ENCODE measurements around the gene MAP3K6. TPM values are rescaled to one million over a fixed set of nuclear protein-coding genes. Genes with fewer than 3 reads are reported as not detected.

The MAP3K6 gene
- polyA plus RNA-seq, 1 donor from 2014 or later = 4.4 TPM

- no peaks in the 10 kb centered on the region for H3K36me3 ChIP-seq (ENCODE audit: insufficient read depth, low read length)
- H3K9me2 ChIP-seq (ENCODE audit: insufficient read depth, low read length) = no peaks in the 10 kb centered on the region
- no peak overlapping the region for H3K27ac ChIP-seq (ENCODE audit: low read length)
Observed at GRCh38 chr1:27331922-27332321, 34.8 kb downstream of the MAP3K6 start.

DNA sequence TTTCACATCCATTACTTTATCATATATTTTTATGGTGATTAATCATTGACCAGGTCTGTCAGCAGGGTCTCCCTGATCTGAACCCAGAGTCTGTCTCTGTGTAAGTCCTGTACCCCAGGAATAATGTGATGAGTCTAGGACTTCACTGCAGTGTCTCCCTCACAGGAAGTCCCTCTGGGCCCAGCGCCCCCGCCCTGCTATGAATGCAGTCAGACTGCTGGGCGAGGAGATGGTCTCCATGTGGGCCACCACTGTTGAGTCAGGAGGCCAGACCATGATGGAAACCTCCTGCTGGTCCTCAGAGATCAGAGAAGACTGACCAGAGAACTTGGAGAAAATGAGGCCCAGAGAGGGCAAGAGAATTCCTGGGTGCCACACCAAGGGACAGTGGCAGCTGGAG lies 35.3 kb downstream of the MAP3K6 start:
- H3K27ac ChIP-seq (ENCODE audit: low read length) = no peak overlapping the region
- no peaks in the 10 kb centered on the region for H3K36me3 ChIP-seq (ENCODE audit: insufficient read depth, low read length)
- H2AFZ ChIP-seq (ENCODE audit: low read depth, low read length) = no peak overlapping the region
- no peak for TF ChIP-seq REST (IDR thresholded peaks at IDR 0.05; ENCODE audit: borderline replicate concordance)
- TF ChIP-seq, protein P1, sequence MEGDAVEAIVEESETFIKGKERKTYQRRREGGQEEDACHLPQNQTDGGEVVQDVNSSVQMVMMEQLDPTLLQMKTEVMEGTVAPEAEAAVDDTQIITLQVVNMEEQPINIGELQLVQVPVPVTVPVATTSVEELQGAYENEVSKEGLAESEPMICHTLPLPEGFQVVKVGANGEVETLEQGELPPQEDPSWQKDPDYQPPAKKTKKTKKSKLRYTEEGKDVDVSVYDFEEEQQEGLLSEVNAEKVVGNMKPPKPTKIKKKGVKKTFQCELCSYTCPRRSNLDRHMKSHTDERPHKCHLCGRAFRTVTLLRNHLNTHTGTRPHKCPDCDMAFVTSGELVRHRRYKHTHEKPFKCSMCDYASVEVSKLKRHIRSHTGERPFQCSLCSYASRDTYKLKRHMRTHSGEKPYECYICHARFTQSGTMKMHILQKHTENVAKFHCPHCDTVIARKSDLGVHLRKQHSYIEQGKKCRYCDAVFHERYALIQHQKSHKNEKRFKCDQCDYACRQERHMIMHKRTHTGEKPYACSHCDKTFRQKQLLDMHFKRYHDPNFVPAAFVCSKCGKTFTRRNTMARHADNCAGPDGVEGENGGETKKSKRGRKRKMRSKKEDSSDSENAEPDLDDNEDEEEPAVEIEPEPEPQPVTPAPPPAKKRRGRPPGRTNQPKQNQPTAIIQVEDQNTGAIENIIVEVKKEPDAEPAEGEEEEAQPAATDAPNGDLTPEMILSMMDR (IDR thresholded peaks at IDR 0.05; ENCODE audit: poor library complexity, severe bottlenecking) = no peak
- no peak for TF ChIP-seq SMC3 (conservative IDR thresholded peaks at IDR 0.05; ENCODE audit: poor library complexity)
- TF ChIP-seq EP300 (conservative IDR thresholded peaks at IDR 0.05; ENCODE audit: poor library complexity, severe bottlenecking) = no peak
- H3F3A ChIP-seq (ENCODE audit: insufficient read depth, low read length, poor library complexity, severe bottlenecking) = no peaks in the 10 kb centered on the region
- H3K79me2 ChIP-seq (replicated peaks; ENCODE audit: insufficient read depth, low read length) = peaks cover 15% of the 10 kb centered on the region
- no peak overlapping the region for H3K9ac ChIP-seq (ENCODE audit: low read length)
- no peaks in the 10 kb centered on the region for H3K9me2 ChIP-seq (ENCODE audit: insufficient read depth, low read length)
- no peak overlapping the region for H3K4me3 ChIP-seq (ENCODE audit: low read length)
- no peaks in the 10 kb centered on the region for H3K27me3 ChIP-seq (ENCODE audit: insufficient read depth, low read depth, low read length)
- H3K9me3 ChIP-seq (ENCODE audit: low read length) = no peaks in the 10 kb centered on the region
- H4K20me1 ChIP-seq (ENCODE audit: insufficient read depth) = no peaks in the 10 kb centered on the region
- no peak overlapping the region for H3K4me2 ChIP-seq (ENCODE audit: low read length)

More at GRCh38 chr1:27331922-27332321, 34.8 kb downstream of the MAP3K6 start:
- Histone ChIP-seq H3K79me2 (replicated peaks; ENCODE audit: insufficient read depth, low read length) (peaks cover 11% of the 10 kb centered on the region), H4K20me1 (ENCODE audit: insufficient read depth) (no peaks in the 10 kb centered on the region), H2AFZ (ENCODE audit: low read depth, low read length) (no peak overlapping the region), H3F3A (ENCODE audit: insufficient read depth, low read length, poor library complexity, severe bottlenecking) (no peaks in the 10 kb centered on the region), H3K27me3 (ENCODE audit: insufficient read depth, low read depth, low read length) (no peaks in the 10 kb centered on the region), H3K4me3 (ENCODE audit: low read length) (no peak overlapping the region), H3K4me2 (ENCODE audit: low read length) (no peak overlapping the region), H3K9me3 (ENCODE audit: low read length) (no peaks in the 10 kb centered on the region), H3K9ac (ENCODE audit: low read length) (no peak overlapping the region)
- TF ChIP-seq RAD21 (conservative IDR thresholded peaks at IDR 0.05) (no peak), EP300 (conservative IDR thresholded peaks at IDR 0.05; ENCODE audit: poor library complexity, severe bottlenecking) (no peak), SMC3 (conservative IDR thresholded peaks at IDR 0.05; ENCODE audit: poor library complexity) (no peak), MXI1 (conservative IDR thresholded peaks at IDR 0.05; ENCODE audit: poor library complexity, severe bottlenecking) (no peak), REST (IDR thresholded peaks at IDR 0.05; ENCODE audit: borderline replicate concordance) (no peak), EZH2 (IDR thresholded peaks at IDR 0.05; ENCODE audit: borderline replicate concordance, insufficient read depth, low read length, poor library complexity, severe bottlenecking) (no peak), POLR2AphosphoS5 (IDR thresholded peaks at IDR 0.05) (no peak), TAF1 (IDR thresholded peaks at IDR 0.05; ENCODE audit: low read depth) (no peak)
- TF ChIP-seq, protein P1 (IDR thresholded peaks at IDR 0.05; ENCODE audit: poor library complexity, severe bottlenecking) = no peak

Data from neural cell (in vitro differentiated cells).